Measurements from ENCODE around the gene MTG1.

MTG1 gene

DNA sequence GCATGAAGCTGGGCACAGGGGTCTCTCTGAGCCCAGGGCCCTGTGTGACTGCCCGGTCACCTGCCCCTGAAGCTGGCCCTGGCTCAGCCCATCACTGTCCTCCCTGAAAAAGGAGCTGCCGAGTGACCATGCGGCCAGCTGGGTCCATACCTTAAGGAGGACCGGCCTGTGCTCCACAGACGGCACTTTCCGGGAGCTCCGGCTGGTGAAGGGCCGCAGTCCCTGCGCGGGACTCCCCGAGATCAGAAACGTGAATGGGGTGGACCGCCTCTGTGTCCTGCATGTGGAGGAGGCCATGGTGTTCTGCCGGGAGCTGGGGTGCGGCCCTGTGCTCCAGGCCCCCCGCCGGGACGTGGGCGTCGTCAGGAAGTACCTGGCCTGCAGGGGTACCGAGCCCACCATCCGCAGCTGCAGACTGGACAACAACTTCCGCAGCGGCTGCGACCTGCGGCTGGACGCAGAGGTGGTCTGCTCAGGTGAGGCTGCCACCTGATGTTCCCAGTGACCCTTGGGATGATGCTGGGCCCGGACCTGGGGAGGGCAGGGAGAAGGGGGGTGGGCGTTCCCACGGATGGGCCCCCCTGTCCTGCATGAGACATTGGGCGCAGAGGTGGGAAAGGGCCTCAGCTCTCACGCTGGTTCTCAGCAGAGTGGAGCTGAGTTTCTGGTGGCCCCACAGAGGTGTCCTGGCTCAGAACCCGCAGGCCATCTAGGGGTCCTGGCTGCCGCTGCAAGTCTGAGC lies 63.3 kb downstream of the MTG1 start:
- no peak overlapping the region for H3K4me3 ChIP-seq (ENCODE audit: low read depth, low read length)
- TF ChIP-seq, protein P1, sequence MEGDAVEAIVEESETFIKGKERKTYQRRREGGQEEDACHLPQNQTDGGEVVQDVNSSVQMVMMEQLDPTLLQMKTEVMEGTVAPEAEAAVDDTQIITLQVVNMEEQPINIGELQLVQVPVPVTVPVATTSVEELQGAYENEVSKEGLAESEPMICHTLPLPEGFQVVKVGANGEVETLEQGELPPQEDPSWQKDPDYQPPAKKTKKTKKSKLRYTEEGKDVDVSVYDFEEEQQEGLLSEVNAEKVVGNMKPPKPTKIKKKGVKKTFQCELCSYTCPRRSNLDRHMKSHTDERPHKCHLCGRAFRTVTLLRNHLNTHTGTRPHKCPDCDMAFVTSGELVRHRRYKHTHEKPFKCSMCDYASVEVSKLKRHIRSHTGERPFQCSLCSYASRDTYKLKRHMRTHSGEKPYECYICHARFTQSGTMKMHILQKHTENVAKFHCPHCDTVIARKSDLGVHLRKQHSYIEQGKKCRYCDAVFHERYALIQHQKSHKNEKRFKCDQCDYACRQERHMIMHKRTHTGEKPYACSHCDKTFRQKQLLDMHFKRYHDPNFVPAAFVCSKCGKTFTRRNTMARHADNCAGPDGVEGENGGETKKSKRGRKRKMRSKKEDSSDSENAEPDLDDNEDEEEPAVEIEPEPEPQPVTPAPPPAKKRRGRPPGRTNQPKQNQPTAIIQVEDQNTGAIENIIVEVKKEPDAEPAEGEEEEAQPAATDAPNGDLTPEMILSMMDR (IDR thresholded peaks at IDR 0.05; ENCODE audit: low read depth, low read length), result no peak

DNA sequence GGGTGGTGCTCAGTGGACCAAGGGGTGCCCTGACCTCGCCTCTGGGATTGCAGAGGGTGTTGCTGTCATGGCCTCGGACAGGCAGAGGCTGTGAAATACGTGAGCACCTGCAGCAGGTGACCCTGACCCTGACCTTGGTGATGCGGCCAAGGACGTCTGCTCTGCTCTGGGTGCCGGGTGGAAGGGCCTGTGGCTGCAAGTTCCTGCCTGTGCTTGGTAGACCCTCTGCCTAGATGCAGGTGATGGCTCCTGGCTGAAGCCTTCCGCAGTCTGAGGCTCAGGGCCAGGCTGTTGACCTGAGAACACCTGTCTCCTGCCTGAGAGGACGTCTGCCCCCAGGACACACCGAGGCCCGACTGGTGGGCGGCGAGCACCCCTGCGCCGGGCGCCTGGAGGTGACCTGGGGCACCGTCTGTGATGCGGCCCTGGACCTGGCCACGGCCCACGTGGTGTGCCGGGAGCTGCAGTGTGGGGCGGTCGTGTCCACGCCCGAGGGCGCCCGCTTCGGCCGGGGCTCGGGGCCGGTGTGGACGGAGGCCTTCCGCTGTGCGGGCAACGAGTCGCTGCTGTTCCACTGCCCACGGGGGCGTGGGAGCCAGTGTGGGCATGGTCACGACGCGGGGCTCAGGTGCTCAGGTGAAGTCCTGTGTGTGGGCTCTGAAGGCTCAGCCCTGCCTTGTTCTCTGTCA lies 64.2 kb downstream of the MTG1 start:
- TF ChIP-seq, protein P1 (IDR thresholded peaks at IDR 0.05; ENCODE audit: low read depth, low read length), result no peak
- H3K4me3 ChIP-seq (ENCODE audit: low read depth, low read length), result no peak overlapping the region

DNA sequence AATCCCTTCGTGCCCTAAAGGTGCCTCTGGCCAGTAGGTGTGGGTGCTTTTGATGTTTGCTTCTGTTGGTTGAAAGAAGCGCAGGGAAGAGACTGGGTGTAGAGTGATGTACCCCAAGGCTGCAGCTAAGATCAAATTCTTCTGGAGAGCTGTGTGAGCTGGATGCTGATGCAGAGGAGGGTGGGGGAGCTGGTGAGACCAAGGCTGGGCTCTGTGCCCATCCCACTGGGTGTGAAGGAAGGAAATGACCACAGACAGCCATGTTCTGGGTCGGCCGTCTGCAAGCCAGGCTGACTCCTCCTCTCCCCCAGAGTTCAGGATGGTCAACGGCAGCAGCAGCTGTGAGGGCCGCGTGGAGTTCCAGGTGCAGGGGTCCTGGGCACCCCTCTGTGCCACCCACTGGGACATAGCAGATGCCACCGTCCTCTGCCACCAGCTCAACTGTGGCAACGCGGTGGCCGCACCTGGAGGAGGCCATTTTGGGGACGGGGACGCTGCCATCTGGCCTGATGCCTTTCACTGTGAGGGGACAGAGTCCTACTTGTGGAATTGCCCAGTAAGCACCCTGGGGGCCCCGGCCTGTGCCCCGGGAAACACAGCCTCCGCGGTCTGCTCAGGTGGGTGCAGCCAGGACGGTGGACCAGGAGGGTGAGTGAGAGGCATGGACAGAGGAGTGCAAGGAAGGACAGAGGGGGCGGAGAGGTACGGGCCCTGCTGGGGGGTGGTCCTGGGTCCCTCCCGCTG lies 64.9 kb downstream of the MTG1 start:
- no peak overlapping the region for H3K4me3 ChIP-seq (ENCODE audit: low read depth, low read length)
- TF ChIP-seq, protein P1 (IDR thresholded peaks at IDR 0.05; ENCODE audit: low read depth, low read length), result no peak

DNA sequence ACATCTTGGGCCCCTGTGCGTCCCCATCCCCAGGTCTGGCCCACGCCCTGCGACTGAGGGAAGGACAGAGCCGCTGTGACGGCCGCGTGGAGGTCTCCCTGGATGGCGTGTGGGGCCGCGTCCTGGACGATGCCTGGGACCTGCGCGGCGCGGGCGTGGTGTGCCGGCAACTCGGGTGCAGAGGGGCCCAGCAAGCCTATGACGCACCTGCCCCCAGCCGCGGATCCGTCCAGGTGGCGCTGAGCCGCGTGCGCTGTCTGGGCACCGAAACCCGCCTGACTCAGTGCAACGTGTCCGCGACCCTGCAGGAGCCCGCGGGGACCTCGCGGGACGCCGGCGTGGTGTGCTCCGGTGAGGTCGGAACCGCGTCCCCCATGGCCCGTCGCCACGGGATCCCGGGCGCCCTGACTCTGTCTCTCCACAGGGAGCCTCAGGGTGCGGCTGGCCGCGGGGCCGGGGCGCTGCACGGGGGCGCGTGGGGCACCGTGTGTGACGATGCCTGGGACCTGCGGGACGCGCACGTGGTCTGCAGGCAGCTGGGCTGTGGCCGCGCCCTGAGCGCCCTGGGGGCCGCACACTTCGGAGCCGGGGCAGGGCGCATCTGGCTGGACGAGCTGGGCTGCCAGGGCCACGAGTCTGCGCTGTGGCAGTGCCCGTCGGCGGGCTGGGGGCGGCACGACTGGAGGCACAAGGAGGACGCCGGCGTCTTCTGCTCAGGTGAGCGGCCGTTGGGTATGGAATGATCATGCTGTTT lies 65.7 kb downstream of the MTG1 start:
- TF ChIP-seq, protein P1 (IDR thresholded peaks at IDR 0.05; ENCODE audit: low read depth, low read length), result no peak
- H3K4me3 ChIP-seq (ENCODE audit: low read depth, low read length), result no peak overlapping the region

DNA sequence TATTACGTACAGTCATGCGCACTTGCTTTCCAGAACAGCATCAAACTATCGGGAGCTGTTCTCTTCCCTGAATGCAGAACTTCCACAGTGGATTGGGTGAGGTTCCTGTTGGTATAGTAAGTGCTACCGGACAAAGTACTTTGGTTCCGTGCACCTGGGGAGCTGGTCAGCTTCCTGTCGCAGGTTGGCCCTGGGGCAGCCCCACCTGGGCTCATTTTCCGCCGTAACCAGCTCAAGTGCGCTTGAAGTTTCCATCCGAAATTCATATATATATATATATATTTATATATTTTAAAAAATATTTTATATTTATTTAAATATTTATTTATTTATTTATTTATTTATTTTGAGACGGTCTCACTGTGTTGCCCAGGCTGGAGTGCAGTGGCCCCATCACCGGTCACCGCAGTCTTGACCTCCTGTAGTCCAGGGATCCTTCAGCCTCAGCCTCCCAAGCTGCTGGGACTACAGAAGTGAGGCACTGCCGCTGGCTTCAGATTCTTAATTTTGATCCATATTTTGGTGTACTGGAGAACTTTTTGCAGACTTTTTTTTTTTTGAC lies 66.3 kb downstream of the MTG1 start:
- H3K4me3 ChIP-seq (ENCODE audit: low read depth, low read length), result no peak overlapping the region
- TF ChIP-seq, protein P1 (IDR thresholded peaks at IDR 0.05; ENCODE audit: low read depth, low read length), result no peak

DNA sequence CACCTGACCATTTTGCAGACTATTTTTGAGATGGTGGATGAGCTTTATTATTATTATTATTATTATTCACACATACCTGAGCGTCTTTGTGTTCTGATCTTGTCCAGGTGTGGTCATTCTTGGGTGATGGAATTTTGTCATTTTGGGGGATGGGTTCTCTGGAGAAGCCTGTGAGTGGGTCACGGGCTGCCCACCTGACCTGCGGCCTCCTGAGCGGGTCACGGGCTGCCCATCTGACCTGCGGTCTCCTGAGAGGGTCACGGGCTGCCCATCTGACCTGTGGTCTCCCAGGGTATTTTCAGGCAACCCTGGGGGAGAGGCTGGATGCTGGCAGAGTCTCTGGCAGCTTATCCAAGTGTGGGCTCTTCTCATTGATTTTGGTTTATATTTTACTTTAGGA lies 67.1 kb downstream of the MTG1 start:
- no peak overlapping the region for H3K4me3 ChIP-seq (ENCODE audit: low read depth, low read length)
- TF ChIP-seq, protein P1 (IDR thresholded peaks at IDR 0.05; ENCODE audit: low read depth, low read length), result no peak
